GM23248 (cell line): ENCODE measurements around the gene KMT2A.

Experiments used
- EZH2 ChIP-seq: fragments of 200-600 bp; sonication (generic); IDR thresholded peaks from 2 replicates; pipeline ENCODE4 v1.6.1; 2018; ENCODE audit warnings: antibody characterized with exemption, mild to moderate bottlenecking; ENCODE audit not compliant: insufficient read depth, poor library complexity, severe bottlenecking
- EZH2phosphoT487 ChIP-seq: fragments of 200-600 bp; sonication (generic); IDR thresholded peaks from 2 replicates; pipeline ENCODE4 v1.6.1; 2018; ENCODE audit warnings: antibody characterized with exemption, moderate library complexity, mild to moderate bottlenecking, low read depth; ENCODE audit not compliant: insufficient read depth

GRCh38 chr11:118519549-118519948 lies 83.3 kb downstream of the KMT2A start:
- TF ChIP-seq EZH2 (no peak), EZH2phosphoT487 (no peak)
